Measurements from ENCODE around the gene KCNJ8. TPM values are rescaled to one million over a fixed set of nuclear protein-coding genes. Genes with fewer than 3 reads are reported as not detected.

The KCNJ8 gene
- total and polyA plus RNA-seq, 2 of the 8 experiments (the other 6 are each of a cell fraction or from before 2014, with no cell fraction given): 0.48 to 1.4 TPM

DNA sequence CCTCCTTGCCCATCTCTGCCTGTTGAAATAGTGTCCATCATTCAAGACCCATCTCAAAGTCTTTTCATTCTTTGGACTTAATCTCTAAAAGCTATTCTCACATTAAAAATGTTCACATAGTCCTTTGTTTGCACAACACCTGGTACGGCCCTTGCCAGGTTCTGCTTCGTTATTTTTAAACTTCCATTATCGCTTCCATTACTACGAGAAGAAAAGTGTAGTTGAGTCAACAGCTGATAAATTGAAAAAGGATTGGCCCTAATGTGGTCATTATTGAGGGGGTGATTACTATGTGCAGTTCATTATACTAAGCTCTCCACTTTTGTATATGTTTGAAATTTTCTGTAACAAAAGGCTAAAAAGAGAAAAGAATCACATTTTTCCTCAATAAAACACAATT lies 17.8 kb downstream of the KCNJ8 start:
- ChIA-PET CTCF (ENCODE audit: partially characterized antibody) (interaction anchor here (1.3 to 1.6 kb wide), 2 partner anchors 9 to 11 kb away, joined by 4 to 5 read pairs; no protein-coding TSS in a partner anchor), POLR2A (ENCODE audit: partially characterized antibody) (no interaction called here)
- WGBS, 2 experiments (ENCODE audit: extremely low coverage in 1 of 2, insufficient coverage in 1 of 2, insufficient read length in 1 of 2, insufficient replicate concordance in 2 of 2, low coverage in 1 of 2, low lambda C conversion rate in 2 of 2, missing lambda C conversion rate in 1 of 2): 88% methylated on average over 4 of the region's 4 CpGs; no CpG with 5 or more reads in 1 of the 2 experiments
- TF ChIP-seq HDAC2 (IDR thresholded peaks at IDR 0.05; ENCODE audit: borderline replicate concordance in 1 of 2, low read depth in 2 of 2, low read length in 2 of 2) (no peak), CREB1 (IDR thresholded peaks at IDR 0.05) (no peak), PHF8 (conservative IDR thresholded peaks at IDR 0.05; ENCODE audit: low read depth, low read length) (no peak), SRF (IDR thresholded peaks at IDR 0.05; ENCODE audit: low read depth, low read length) (no peak), ATF3 (IDR thresholded peaks at IDR 0.05; ENCODE audit: insufficient read depth, low read depth, low read length) (no peak), HDAC6 (IDR thresholded peaks at IDR 0.05; ENCODE audit: low read depth, low read length) (no peak), EGR1 (IDR thresholded peaks at IDR 0.05; ENCODE audit: borderline replicate concordance, low read depth, low read length) (no peak), EZH2 (IDR thresholded peaks at IDR 0.05; ENCODE audit: low read depth, low read length, severe bottlenecking) (no peak), TCF12 (IDR thresholded peaks at IDR 0.05; ENCODE audit: low read depth, low read length) (no peak), CBX8 (IDR thresholded peaks at IDR 0.05; ENCODE audit: borderline replicate concordance, low read depth, low read length) (no peak), CEBPB (IDR thresholded peaks at IDR 0.05; ENCODE audit: low read depth, low read length) (no peak), ASH2L (IDR thresholded peaks at IDR 0.05; ENCODE audit: low read length) (no peak), CHD1 (IDR thresholded peaks at IDR 0.05; ENCODE audit: low read depth, low read length) (no peak)
- TF ChIP-seq, protein P1, sequence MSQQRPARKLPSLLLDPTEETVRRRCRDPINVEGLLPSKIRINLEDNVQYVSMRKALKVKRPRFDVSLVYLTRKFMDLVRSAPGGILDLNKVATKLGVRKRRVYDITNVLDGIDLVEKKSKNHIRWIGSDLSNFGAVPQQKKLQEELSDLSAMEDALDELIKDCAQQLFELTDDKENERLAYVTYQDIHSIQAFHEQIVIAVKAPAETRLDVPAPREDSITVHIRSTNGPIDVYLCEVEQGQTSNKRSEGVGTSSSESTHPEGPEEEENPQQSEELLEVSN (IDR thresholded peaks at IDR 0.05): no peak

More for the DNA sequence above, 17.8 kb downstream of the KCNJ8 start:
- no peaks in the 10 kb centered on the region for H4K20me1 ChIP-seq (replicated peaks in 1 of 2; ENCODE audit: control insufficient read depth in 1 of 2, insufficient read depth in 2 of 2, low read length in 2 of 2)
- no peak overlapping the region for H4K8ac ChIP-seq (ENCODE audit: extremely low read depth, insufficient read depth, low read length)
- no peak overlapping the region for H3K14ac ChIP-seq (ENCODE audit: insufficient read length)
- no peak overlapping the region for H3K4me3 ChIP-seq (ENCODE audit: extremely low read depth in 1 of 4, insufficient read depth in 2 of 4, low read depth in 3 of 4, low read length in 4 of 4)
- no peak overlapping the region for H4K5ac ChIP-seq (ENCODE audit: insufficient read length, low read depth, low read length)
- H3K18ac ChIP-seq (ENCODE audit: extremely low read depth, low read length): no peak overlapping the region
- no peaks in the 10 kb centered on the region for H3K23me2 ChIP-seq (ENCODE audit: low read depth, low read length)
- FAIRE-seq (no peak), DNase-seq (ENCODE audit: low read depth in 1 of 2, low spot score in 2 of 2) (no peak)
- H3K4me1 ChIP-seq (replicated peaks in 1 of 4; ENCODE audit: control insufficient read depth in 3 of 4, insufficient read depth in 4 of 4, low read length in 3 of 4): no peaks in the 10 kb centered on the region
- no peak overlapping the region for H2BK120ac ChIP-seq (replicated peaks; ENCODE audit: low read depth, low read length)
- H3K4ac ChIP-seq (replicated peaks; ENCODE audit: insufficient read length, low read depth, low read length): no peak overlapping the region
- no peak overlapping the region for H2BK5ac ChIP-seq (ENCODE audit: low read depth, low read length)
- H3K79me2 ChIP-seq (ENCODE audit: control insufficient read depth in 1 of 2, insufficient read depth in 2 of 2, low read length in 2 of 2): no peaks in the 10 kb centered on the region
- no peaks in the 10 kb centered on the region for H3K79me1 ChIP-seq (ENCODE audit: low read depth, low read length)
- H3K27ac ChIP-seq (ENCODE audit: low read depth, low read length): no peak overlapping the region
- no peak overlapping the region for H3K56ac ChIP-seq (replicated peaks; ENCODE audit: insufficient read length, low read depth, low read length)
- H2BK12ac ChIP-seq (ENCODE audit: low read depth, low read length): no peak overlapping the region
- no peaks in the 10 kb centered on the region for H3K36me3 ChIP-seq (ENCODE audit: control insufficient read depth in 2 of 4, insufficient read depth in 4 of 4, low read length in 3 of 4)
- no peaks in the 10 kb centered on the region for H3K27me3 ChIP-seq (replicated peaks in 1 of 4; ENCODE audit: control insufficient read depth in 3 of 4, extremely low read depth in 1 of 4, insufficient read depth in 3 of 4, low read length in 3 of 4)
- H2AK5ac ChIP-seq (ENCODE audit: low read depth, low read length): no peak overlapping the region
- H3K23ac ChIP-seq (ENCODE audit: insufficient read length): no peak overlapping the region
- no peak overlapping the region for H3K4me2 ChIP-seq (ENCODE audit: insufficient read depth in 1 of 2, low read depth in 2 of 2, low read length in 2 of 2)
- no peaks in the 10 kb centered on the region; a peak in 1 of 4 replicates for H3K9me3 ChIP-seq (ENCODE audit: insufficient read depth in 2 of 2, low read depth in 1 of 2, low read length in 1 of 2)
- H2BK20ac ChIP-seq (ENCODE audit: low read length): no peak overlapping the region
- H3K9ac ChIP-seq (replicated peaks in 1 of 4; ENCODE audit: extremely low read depth in 1 of 4, low read depth in 3 of 4, low read length in 3 of 4): no peak overlapping the region
- no peak overlapping the region for H2BK15ac ChIP-seq (ENCODE audit: low read length)
- H2AFZ ChIP-seq (ENCODE audit: low read length): no peak overlapping the region
- H4K91ac ChIP-seq (replicated peaks; ENCODE audit: insufficient read length, low read length): no peak overlapping the region
